Peyer's patch (tissue), 4 donors: ENCODE results near the gene STXBP1.
A peak's percentile ranks its signal among the peaks of the same experiment; 100 is the strongest.

Experiments
- CTCF ChIP-seq, 6 experiments: fragments of 450-650 bp in 4 of 6; fragments of 200-600 bp in 2 of 6; sonication (generic) in 1 of 6; IDR thresholded peaks; one replicate each; pipeline ENCODE4 v1.5.1; 2017 to 2019; ENCODE audit warnings: antibody characterized with exemption in 6 of 6, mild to moderate bottlenecking in 3 of 6, moderate library complexity in 1 of 6
- POLR2A ChIP-seq, 2 donors: fragments of 450-650 bp; IDR thresholded peaks; one replicate each; pipeline ENCODE4 v1.5.1; 2017; ENCODE audit warnings: antibody characterized with exemption in 2 of 2, mild to moderate bottlenecking in 2 of 2, moderate library complexity in 2 of 2

GRCh38 chr9:127566351-127567001 is 45.6 kb upstream of the STXBP1 start:
- TF ChIP-seq CTCF (IDR thresholded peaks at IDR 0.05) (no peak), POLR2A (IDR thresholded peaks at IDR 0.05) (peak in 1 of 2 donors; percentile 57)
